ENCODE data around the gene ACAN. TPM values are rescaled to one million over a fixed set of nuclear protein-coding genes. Genes with fewer than 3 reads are reported as not detected.

Gene ACAN
- total and polyA plus RNA-seq, 9 of the 15 experiments (the other 6 are each of a cell fraction or from before 2014, with no cell fraction given), result not detected

- peaks cover 10 to 40% of the 10 kb centered on the region in 2 experiments; a peak in 3 of 5 replicates for H3K27me3 ChIP-seq (ENCODE audit: control insufficient read depth in 2 of 2, insufficient read depth in 2 of 2, low read length in 2 of 2)
- POLR2A ChIA-PET, result no interaction called here
Observed at GRCh38 chr15:88828791-88829190, 25.6 kb downstream of the ACAN start.

GRCh38 chr15:88830016-88830415 is 26.8 kb downstream of the ACAN start:
- DNase-seq (ENCODE audit: extremely low read depth in 1 of 4, low spot score in 3 of 4) (no peak), FAIRE-seq (no peak), ATAC-seq (no peak)
- CTCF ChIA-PET (ENCODE audit: low intra/inter-chr PET ratio), result no interaction called here
- no TSS peak for BruUV-seq (replicated peaks)
- H4K20me1 ChIP-seq (replicated peaks; ENCODE audit: control insufficient read depth, insufficient read depth, low read length), result no peaks in the 10 kb centered on the region
- no peak overlapping the region for H3K27ac ChIP-seq (ENCODE audit: extremely low read depth, low read depth, low read length)
- H3K9me3 ChIP-seq (replicated peaks; ENCODE audit: control insufficient read depth, insufficient read depth, low read depth, low read length), result no peaks in the 10 kb centered on the region
- intact Hi-C loops (cut with micrococcal nuclease), result no loop called here
- no peaks in the 10 kb centered on the region for H3K36me3 ChIP-seq (ENCODE audit: control insufficient read depth, insufficient read depth, low read length)
- in situ Hi-C loops (cut with MboI), result no loop called here
- H3K9ac ChIP-seq (ENCODE audit: insufficient read depth in 1 of 2, low read depth in 2 of 2, low read length in 2 of 2), result no peak overlapping the region
- H3K9me1 ChIP-seq (ENCODE audit: control insufficient read depth, insufficient read depth, low read length), result no peaks in the 10 kb centered on the region
- no peak overlapping the region for H2AFZ ChIP-seq (ENCODE audit: low read depth, low read length)
- no peaks in the 10 kb centered on the region for H3K79me2 ChIP-seq (ENCODE audit: control insufficient read depth, insufficient read depth, low read length)
- POLR2A ChIA-PET, result interaction anchor here (0.6 kb wide), 1 partner anchor 35 kb away, joined by 3 read pairs; no protein-coding TSS in a partner anchor
- H3K27me3 ChIP-seq (ENCODE audit: control insufficient read depth in 2 of 2, insufficient read depth in 2 of 2, low read length in 2 of 2), result peaks cover 10 to 35% of the 10 kb centered on the region in 2 experiments; a peak in 3 of 5 replicates
- no peaks in the 10 kb centered on the region for H3K4me1 ChIP-seq (replicated peaks in 1 of 2; ENCODE audit: control insufficient read depth in 2 of 2, insufficient read depth in 2 of 2, low read length in 2 of 2)
- 3% methylated on average over 5 of the region's 5 CpGs for WGBS (ENCODE audit: insufficient coverage, low coverage, missing lambda C conversion rate)
- TF ChIP-seq ZSCAN29 (IDR thresholded peaks at IDR 0.05) (no peak), SRF (CRISPR knock-in tag; IDR thresholded peaks at IDR 0.05) (no peak), PURB (CRISPR knock-in tag; IDR thresholded peaks at IDR 0.05; ENCODE audit: low read depth) (no peak), GABPA (tag; conservative IDR thresholded peaks at IDR 0.05; ENCODE audit: low read depth) (no peak), SMARCA5 (IDR thresholded peaks at IDR 0.05) (no peak), GATAD2A (IDR thresholded peaks at IDR 0.05) (no peak), CXXC5 (CRISPR knock-in tag; IDR thresholded peaks at IDR 0.05) (no peak), ZNF57 (CRISPR knock-in tag; IDR thresholded peaks at IDR 0.05) (no peak), ZNF766 (CRISPR knock-in tag; conservative IDR thresholded peaks at IDR 0.05) (no peak), TSC22D4 (tag; IDR thresholded peaks at IDR 0.05) (no peak), STAG1 (CRISPR knock-in tag; IDR thresholded peaks at IDR 0.05; ENCODE audit: borderline replicate concordance) (no peak)
- no peak overlapping the region for H3K4me2 ChIP-seq (ENCODE audit: insufficient read depth, low read length)
- no peak overlapping the region for H3K4me3 ChIP-seq

More at GRCh38 chr15:88828791-88829190, 25.6 kb downstream of the ACAN start:
- H3K9me1 ChIP-seq (ENCODE audit: control insufficient read depth, insufficient read depth, low read length), result no peaks in the 10 kb centered on the region
- no peak overlapping the region for H3K4me2 ChIP-seq (ENCODE audit: insufficient read depth, low read length)
- CTCF ChIA-PET (ENCODE audit: low intra/inter-chr PET ratio), result no interaction called here
- TF ChIP-seq NFE2 (IDR thresholded peaks at IDR 0.05; ENCODE audit: low read depth) (no peak), SMARCB1 (IDR thresholded peaks at IDR 0.05; ENCODE audit: insufficient read length, low read depth) (no peak), L3MBTL2 (IDR thresholded peaks at IDR 0.05) (no peak), GATAD2B (IDR thresholded peaks at IDR 0.05; ENCODE audit: borderline replicate concordance) (no peak), ETS2 (tag; IDR thresholded peaks at IDR 0.05; ENCODE audit: borderline replicate concordance, poor library complexity, severe bottlenecking) (no peak), ZNF274 (IDR thresholded peaks at IDR 0.05; ENCODE audit: borderline replicate concordance, low read depth, low read length) (no peak), TFAM (CRISPR knock-in tag; conservative IDR thresholded peaks at IDR 0.05) (no peak), ZNF3 (CRISPR knock-in tag; IDR thresholded peaks at IDR 0.05) (no peak)
- TF ChIP-seq, protein P1, sequence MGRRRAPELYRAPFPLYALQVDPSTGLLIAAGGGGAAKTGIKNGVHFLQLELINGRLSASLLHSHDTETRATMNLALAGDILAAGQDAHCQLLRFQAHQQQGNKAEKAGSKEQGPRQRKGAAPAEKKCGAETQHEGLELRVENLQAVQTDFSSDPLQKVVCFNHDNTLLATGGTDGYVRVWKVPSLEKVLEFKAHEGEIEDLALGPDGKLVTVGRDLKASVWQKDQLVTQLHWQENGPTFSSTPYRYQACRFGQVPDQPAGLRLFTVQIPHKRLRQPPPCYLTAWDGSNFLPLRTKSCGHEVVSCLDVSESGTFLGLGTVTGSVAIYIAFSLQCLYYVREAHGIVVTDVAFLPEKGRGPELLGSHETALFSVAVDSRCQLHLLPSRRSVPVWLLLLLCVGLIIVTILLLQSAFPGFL (CRISPR knock-in tag; IDR thresholded peaks at IDR 0.05), result no peak
- no peaks in the 10 kb centered on the region for H4K20me1 ChIP-seq (replicated peaks; ENCODE audit: control insufficient read depth, insufficient read depth, low read length)
- WGBS (ENCODE audit: insufficient coverage, low coverage, missing lambda C conversion rate), result 5% methylated on average over 5 of the region's 5 CpGs
- no peak overlapping the region for H3K4me3 ChIP-seq
- in situ Hi-C loops (cut with MboI), result loop anchor here (10.0 kb wide), 2 partner anchors 164 to 354 kb away; no protein-coding TSS in a partner anchor
- FAIRE-seq, result no peak
- BruUV-seq (replicated peaks), result no TSS peak
- H3K36me3 ChIP-seq (ENCODE audit: control insufficient read depth, insufficient read depth, low read length), result no peaks in the 10 kb centered on the region
- no peak overlapping the region for H3K27ac ChIP-seq (ENCODE audit: extremely low read depth, low read depth, low read length)
- DNase-seq (ENCODE audit: extremely low read depth in 1 of 4, low spot score in 3 of 4), result no peak
- no peak overlapping the region for H3K9ac ChIP-seq (ENCODE audit: insufficient read depth in 1 of 2, low read depth in 2 of 2, low read length in 2 of 2)
- intact Hi-C loops (cut with micrococcal nuclease), result no loop called here
- H3K4me1 ChIP-seq (replicated peaks in 1 of 2; ENCODE audit: control insufficient read depth in 2 of 2, insufficient read depth in 2 of 2, low read length in 2 of 2), result no peaks in the 10 kb centered on the region
- 0 out of 2 replicates have a peak, but pooled peaks cover 1% of the 10 kb centered on the region for H3K9me3 ChIP-seq (replicated peaks; ENCODE audit: control insufficient read depth, insufficient read depth, low read depth, low read length)
- no peak overlapping the region for H2AFZ ChIP-seq (ENCODE audit: low read depth, low read length)
- H3K79me2 ChIP-seq (ENCODE audit: control insufficient read depth, insufficient read depth, low read length), result no peaks in the 10 kb centered on the region
- ATAC-seq, result no peak

All from K562 (cell line).